MM.1S (cell line): Measurements from ENCODE around the gene SLC7A6.

ENCODE experiments used
- DNase-seq: peaks from one replicate; pipeline ENCODE4 v3.0.0-alpha.2; 2015
- H2AFZ ChIP-seq: fragments of 300-600 bp; sonication (generic); 2 replicates; pipeline ENCODE4 v1.6.0; 2016; ENCODE audit warnings: antibody characterized with exemption, low read length
- H3F3A ChIP-seq: fragments of 300-600 bp; sonication (generic); 2 replicates; pipeline ENCODE4 v1.6.1; 2016; ENCODE audit warnings: mild to moderate bottlenecking, antibody characterized with exemption, low read length, moderate library complexity, mixed read lengths; ENCODE audit not compliant: insufficient read depth
- H3K27ac ChIP-seq: fragments of 300-600 bp; sonication (generic); 2 replicates; pipeline ENCODE4 v1.5.1; 2016; ENCODE audit warnings: mild to moderate bottlenecking, low read length
- H3K27me3 ChIP-seq: fragments of 300-600 bp; sonication (generic); replicated peaks from 2 replicates; pipeline ENCODE4 v1.6.0; 2016; ENCODE audit warnings: low read length; ENCODE audit not compliant: insufficient read depth
- H3K36me3 ChIP-seq: fragments of 300-600 bp; sonication (generic); replicated peaks from 2 replicates; pipeline ENCODE4 v1.6.1; 2016; ENCODE audit warnings: mild to moderate bottlenecking, low read length, mixed read lengths; ENCODE audit not compliant: insufficient read depth
- H3K4me1 ChIP-seq: fragments of 300-600 bp; sonication (generic); 2 replicates; pipeline ENCODE4 v1.6.1; 2016; ENCODE audit warnings: low read length, mixed read lengths
- H3K4me2 ChIP-seq: fragments of 300-600 bp; sonication (generic); 2 replicates; pipeline ENCODE4 v1.6.0; 2016; ENCODE audit warnings: low read depth, low read length
- H3K4me3 ChIP-seq: fragments of 300-600 bp; sonication (generic); 2 replicates; pipeline ENCODE4 v1.5.1; 2016; ENCODE audit warnings: low read length, mixed read lengths
- H3K79me2 ChIP-seq: fragments of 300-600 bp; sonication (generic); 2 replicates; pipeline ENCODE4 v1.6.1; 2016; ENCODE audit warnings: mixed run types, low read length, mixed read lengths
- H3K9ac ChIP-seq: fragments of 300-600 bp; sonication (generic); 2 replicates; pipeline ENCODE4 v1.6.1; 2016; ENCODE audit warnings: low read length, mixed read lengths
- H3K9me2 ChIP-seq: fragments of 300-600 bp; sonication (generic); replicated peaks from 2 replicates; pipeline ENCODE4 v1.6.1; 2016; ENCODE audit warnings: mild to moderate bottlenecking, low read length, mixed read lengths; ENCODE audit not compliant: insufficient read depth
- H3K9me3 ChIP-seq: fragments of 300-600 bp; sonication (generic); replicated peaks from 2 replicates; pipeline ENCODE4 v1.6.1; 2016; ENCODE audit warnings: mild to moderate bottlenecking, low read length, mixed read lengths; ENCODE audit not compliant: insufficient read depth
- H4K20me1 ChIP-seq: fragments of 300-600 bp; sonication (generic); 2 replicates; pipeline ENCODE4 v1.6.1; 2016; ENCODE audit warnings: mild to moderate bottlenecking, low read length, moderate library complexity, mixed read lengths; ENCODE audit not compliant: insufficient read depth
- CTCF ChIP-seq: fragments of 300-600 bp; sonication (generic); IDR thresholded peaks from 2 replicates; pipeline ENCODE4 v1.5.1; 2016; ENCODE audit warnings: antibody characterized with exemption, low read length, mixed read lengths
- EZH2 ChIP-seq: fragments of 300-600 bp; sonication (generic); optimal IDR thresholded peaks from 2 replicates; pipeline ENCODE3; 2017; ENCODE audit warnings: low read depth, mild to moderate bottlenecking, antibody characterized with exemption, low read length, mixed read lengths
- EZH2phosphoT487 ChIP-seq: fragments of 300-600 bp; sonication (generic); IDR thresholded peaks from 2 replicates; pipeline ENCODE4 v1.6.1; 2018; ENCODE audit warnings: antibody characterized with exemption, low read length

The SLC7A6 gene

GRCh38 chr16:68265078-68265920, 973 bp downstream of the SLC7A6 start:
- H3K9ac ChIP-seq = peak overlapping the region; percentile 89
- peaks cover 42% of the 10 kb centered on the region for H3K4me1 ChIP-seq
- peak; percentile 39 for DNase-seq
- no peaks in the 10 kb centered on the region for H3K27me3 ChIP-seq
- peak overlapping the region; percentile 72 for H3K4me2 ChIP-seq
- peak overlapping the region; percentile 94 for H3K4me3 ChIP-seq
- H2AFZ ChIP-seq = peak overlapping the region; percentile 61; the same call in 1 of the 2 replicates
- TF ChIP-seq EZH2 (no peak), CTCF (no peak), EZH2phosphoT487 (no peak)
- no peaks in the 10 kb centered on the region for H3K9me3 ChIP-seq
- H3K27ac ChIP-seq = peak overlapping the region; percentile 70
- no peaks in the 10 kb centered on the region for H4K20me1 ChIP-seq
- peaks cover 89% of the 10 kb centered on the region for H3K79me2 ChIP-seq
- peaks cover 27% of the 10 kb centered on the region for H3F3A ChIP-seq
- H3K9me2 ChIP-seq = no peaks in the 10 kb centered on the region
- 0 out of 2 replicates have a peak, but pooled peaks cover 5% of the 10 kb centered on the region for H3K36me3 ChIP-seq

- H3K9ac ChIP-seq = no peak overlapping the region
- peaks cover 48% of the 10 kb centered on the region for H3K4me1 ChIP-seq
These were observed 3.5 kb downstream of the SLC7A6 start for GRCh38 chr16:68267612-68268405.

GRCh38 chr16:68269793-68270192, 5.5 kb downstream of the SLC7A6 start:
- Histone ChIP-seq H3K79me2 (peaks cover 95% of the 10 kb centered on the region), H4K20me1 (no peaks in the 10 kb centered on the region), H3F3A (peaks cover 48% of the 10 kb centered on the region), H3K27ac (peak overlapping the region; percentile 79; the same call in 1 of the 2 replicates), H2AFZ (no peak overlapping the region), H3K27me3 (no peaks in the 10 kb centered on the region), H3K9ac (no peak overlapping the region), H3K4me2 (no peak overlapping the region), H3K36me3 (0 out of 2 replicates have a peak, but pooled peaks cover 5% of the 10 kb centered on the region), H3K9me3 (no peaks in the 10 kb centered on the region), H3K4me3 (no peak overlapping the region), H3K4me1 (peaks cover 58% of the 10 kb centered on the region), H3K9me2 (no peaks in the 10 kb centered on the region)
- DNase-seq = no peak
- TF ChIP-seq EZH2 = no peak
- no peak for TF ChIP-seq CTCF
- no peak for TF ChIP-seq EZH2phosphoT487

More at GRCh38 chr16:68267612-68268405, 3.5 kb downstream of the SLC7A6 start:
- no peaks in the 10 kb centered on the region for H3K27me3 ChIP-seq
- no peaks in the 10 kb centered on the region for H3K9me3 ChIP-seq
- no peaks in the 10 kb centered on the region for H4K20me1 ChIP-seq
- no peak for TF ChIP-seq EZH2
- no peak for TF ChIP-seq EZH2phosphoT487
- no peak for TF ChIP-seq CTCF
- no peak overlapping the region for H3K4me2 ChIP-seq
- H3K4me3 ChIP-seq = no peak overlapping the region
- H3K9me2 ChIP-seq = no peaks in the 10 kb centered on the region
- 0 out of 2 replicates have a peak, but pooled peaks cover 5% of the 10 kb centered on the region for H3K36me3 ChIP-seq
- no peak overlapping the region for H2AFZ ChIP-seq
- no peak overlapping the region for H3K27ac ChIP-seq
- DNase-seq = no peak
- H3F3A ChIP-seq = peaks cover 38% of the 10 kb centered on the region
- peaks cover 93% of the 10 kb centered on the region for H3K79me2 ChIP-seq
